A549 (cell line): ENCODE results near the gene RAB5IF. TPM values are rescaled to one million over a fixed set of nuclear protein-coding genes. Genes with fewer than 3 reads are reported as not detected.

Experiments used
- ATAC-seq, 2 experiments: fragments of 200-7000 bp in 1 of 2; fragments of >200 bp in 1 of 2; cut with Nextera tagmentation in 1 of 2; cut with Tn5 transposase in 1 of 2; 3 replicates each; pipeline versions ENCODE4 v1.8.0 to v1.9.1; 2018 to 2020; ENCODE audit warnings: mild to moderate bottlenecking in 1 of 2, moderate library complexity in 1 of 2
- CTCF ChIA-PET: fragments of 300-600 bp; sonication (Branson Sonifier 250); formaldehyde crosslinking; extraction: SDS; loops from one replicate; lab custom pipeline; 2021; ENCODE audit warnings: antibody characterized with exemption, inconsistent platforms; lab: Yijun Ruan, JAX
- POLR2A ChIA-PET: fragments of 350-600 bp; formaldehyde crosslinking; extraction: SDS; loops from one replicate; lab custom pipeline; 2021; ENCODE audit warnings: antibody characterized with exemption, inconsistent platforms; lab: Yijun Ruan, JAX
- DNase-seq, 2 experiments: peaks; one replicate each; pipeline versions ENCODE4 v3.0.0 to v3.0.0-alpha.2; 2011 to 2016; ENCODE audit warnings: low read depth in 1 of 2, low spot score in 1 of 2
- FAIRE-seq: peaks from 2 replicates; lab custom pipeline; 2011; peaks lifted over from hg19 to GRCh38; lab: Jason Lieb, UNC
- H3K27ac ChIP-seq, 2 experiments: fragments of >200 bp; sonication (Bioruptor Twin); formaldehyde crosslinking; 3 replicates each; pipeline ENCODE4 v1.5.1; 2016 to 2017
- H3K4me1 ChIP-seq: fragments of >200 bp; sonication (Bioruptor Twin); formaldehyde crosslinking; 3 replicates; pipeline ENCODE4 v1.6.1; 2016
- H3K4me2 ChIP-seq: fragments of >200 bp; sonication (Bioruptor Twin); formaldehyde crosslinking; 3 replicates; pipeline ENCODE4 v1.6.1; 2016
- H3K4me3 ChIP-seq: fragments of >200 bp; sonication (Bioruptor Twin); formaldehyde crosslinking; 3 replicates; pipeline ENCODE4 v1.5.1; 2016
- H3K9me3 ChIP-seq: fragments of >200 bp; sonication (Bioruptor Twin); formaldehyde crosslinking; 3 replicates; pipeline ENCODE4 v1.6.1; 2016
- BHLHE40 ChIP-seq: IDR thresholded peaks from 2 replicates; pipeline ENCODE4 v1.6.1; 2012; ENCODE audit warnings: low read depth, low read length, inconsistent platforms
- CBX2 ChIP-seq: fragments of 200-600 bp; sonication (generic); IDR thresholded peaks from 2 replicates; pipeline ENCODE4 v1.6.1; 2016; ENCODE audit warnings: low read depth, mild to moderate bottlenecking, borderline replicate concordance
- CHD2 ChIP-seq: fragments of 150-350 bp; IDR thresholded peaks from 2 replicates; pipeline ENCODE4 v1.6.1; 2014; ENCODE audit warnings: low read length; ENCODE audit not compliant: partially characterized antibody
- CHD4 ChIP-seq: fragments of 200-600 bp; sonication (generic); IDR thresholded peaks from 2 replicates; pipeline ENCODE4 v1.6.1; 2016; ENCODE audit warnings: antibody characterized with exemption, mild to moderate bottlenecking, borderline replicate concordance
- CTCF ChIP-seq: fragments of >200 bp; sonication (Bioruptor Twin); formaldehyde crosslinking; IDR thresholded peaks from 3 replicates; pipeline ENCODE4 v1.5.1; 2016
- EHMT2 ChIP-seq: fragments of 200-600 bp; sonication (generic); IDR thresholded peaks from 2 replicates; pipeline ENCODE4 v1.6.1; 2016; ENCODE audit warnings: antibody characterized with exemption, low read depth, mild to moderate bottlenecking, moderate library complexity
- FOSB ChIP-seq: fragments of 250-450 bp; sonication (Bioruptor Pico); IDR thresholded peaks from 2 replicates; pipeline ENCODE4 v1.5.0; 2020; ENCODE audit warnings: mild to moderate bottlenecking, moderate library complexity
- GATA3 ChIP-seq: IDR thresholded peaks from 2 replicates; pipeline ENCODE4 v1.6.1; 2012; ENCODE audit warnings: borderline replicate concordance
- HES2 ChIP-seq: fragments of >200 bp; sonication (Bioruptor Twin); formaldehyde crosslinking; IDR thresholded peaks from 2 replicates; pipeline ENCODE4 v1.6.1; 2016
- HEYL ChIP-seq: fragments of 250-450 bp; sonication (Bioruptor Pico); IDR thresholded peaks from 2 replicates; pipeline ENCODE4 v1.8.0; 2021; ENCODE audit warnings: mild to moderate bottlenecking, moderate library complexity
- HOXB5 ChIP-seq: fragments of 250-450 bp; sonication (Bioruptor Pico); IDR thresholded peaks from 2 replicates; pipeline ENCODE4 v1.5.0; 2020; ENCODE audit warnings: mild to moderate bottlenecking, moderate library complexity
- JUN ChIP-seq, 2 experiments: fragments of >200 bp; sonication (Bioruptor Twin); formaldehyde crosslinking; IDR thresholded peaks; 2 replicates in 1 of 2; 3 replicates in 1 of 2; pipeline ENCODE4 v1.6.1; 2016 to 2017
- KDM5A ChIP-seq: fragments of 200-600 bp; sonication (generic); IDR thresholded peaks from 2 replicates; pipeline ENCODE4 v1.6.1; 2016; ENCODE audit warnings: antibody characterized with exemption, mild to moderate bottlenecking
- PBX3 ChIP-seq: IDR thresholded peaks from 2 replicates; pipeline ENCODE4 v1.6.1; 2012
- POLR2A ChIP-seq: IDR thresholded peaks from 2 replicates; pipeline ENCODE4 v1.6.1; 2012; ENCODE audit warnings: mild to moderate bottlenecking, low read length
- REST ChIP-seq: fragments of 200-600 bp; sonication (generic); IDR thresholded peaks from 2 replicates; pipeline ENCODE4 v1.6.1; 2016; ENCODE audit warnings: antibody characterized with exemption, mild to moderate bottlenecking, moderate library complexity
- SMC3 ChIP-seq: fragments of >200 bp; sonication (Bioruptor Twin); formaldehyde crosslinking; IDR thresholded peaks from 3 replicates; pipeline ENCODE4 v1.6.1; 2018; ENCODE audit warnings: inconsistent platforms
- WGBS: methylation state at CpG from one replicate; pipeline ENCODE4 v1.1.6; 2017; ENCODE audit errors: missing lambda C conversion rate; 5-methylcytosine and 5-hydroxymethylcytosine counted together
- polyA plus RNA-seq, 4 experiments: library from polyadenylated mRNA; depleted of rRNA in 3 of 4; stranded (reverse); fragments of >200 nt; fragmentation: RNase III in 1 of 4; extraction: RNeasy Plus Mini Kit Qiagen cat#74134 plus additional on column Dnase treatment in 1 of 4; gene quantifications; 2 replicates in 3 of 4; 3 replicates in 1 of 4; pipeline ENCODE4 v1.2.3, GENCODE V29; 2011 to 2017

Gene RAB5IF
- polyA plus RNA-seq, 2 of the 4 experiments (the other 2 are of a cell fraction) = 246 to 345 TPM

GRCh38 chr20:36587388-36588070 lies 18.1 kb upstream of the RAB5IF start:
- Histone ChIP-seq H3K4me3 (no peak overlapping the region), H3K4me2 (no peak overlapping the region), H3K4me1 (no peaks in the 10 kb centered on the region), H3K27ac (no peak overlapping the region), H3K9me3 (no peaks in the 10 kb centered on the region)
- no peak for ATAC-seq
- no peak for FAIRE-seq
- TF ChIP-seq PBX3 (no peak), CBX2 (no peak), JUN (IDR thresholded peaks at IDR 0.05) (no peak), HES2 (no peak), POLR2A (no peak), FOSB (CRISPR knock-in tag) (no peak), HEYL (CRISPR knock-in tag) (no peak), REST (no peak), HOXB5 (CRISPR knock-in tag) (no peak), GATA3 (no peak), CHD4 (no peak), BHLHE40 (no peak)
- 81% methylated on average over 3 of the region's 3 CpGs for WGBS
- CTCF ChIA-PET = interaction anchor here (0.7 to 9.0 kb wide), 5 partner anchors 10 to 148 kb away, joined by 3 to 54 read pairs (median 3); partner anchors contain the start of gene RAB5IF
- DNase-seq = no peak
- POLR2A ChIA-PET = no interaction called here

- FAIRE-seq = no peak
- POLR2A ChIA-PET = no interaction called here
- CTCF ChIA-PET = interaction anchor here (0.6 to 9.0 kb wide), 3 partner anchors 14 to 172 kb away, joined by 3 to 54 read pairs (median 7); partner anchors contain the start of gene RAB5IF
Observed at GRCh38 chr20:36591281-36591680, 14.3 kb upstream of the RAB5IF start.

GRCh38 chr20:36591854-36592641 lies 13.5 kb upstream of the RAB5IF start:
- FAIRE-seq = no peak
- Histone ChIP-seq H3K27ac (no peak overlapping the region), H3K4me1 (no peaks in the 10 kb centered on the region), H3K9me3 (no peaks in the 10 kb centered on the region), H3K4me3 (no peak overlapping the region), H3K4me2 (no peak overlapping the region)
- ChIA-PET CTCF (interaction anchor here (0.6 to 9.0 kb wide), 5 partner anchors 13 to 173 kb away, joined by 3 to 54 read pairs (median 4); partner anchors contain the start of gene RAB5IF), POLR2A (no interaction called here)
- no peak for ATAC-seq
- TF ChIP-seq KDM5A (no peak), CTCF (peak; percentile 20; the same call in 1 of the 3 replicates)
- WGBS = 93% methylated on average over 9 of the region's 9 CpGs
- DNase-seq = no peak

More at GRCh38 chr20:36591281-36591680, 14.3 kb upstream of the RAB5IF start:
- no peak overlapping the region for H3K4me3 ChIP-seq
- no peaks in the 10 kb centered on the region for H3K9me3 ChIP-seq
- no peak for DNase-seq
- no peaks in the 10 kb centered on the region for H3K4me1 ChIP-seq
- WGBS = 98% methylated on average over 5 of the region's 5 CpGs
- H3K27ac ChIP-seq = no peak overlapping the region
- TF ChIP-seq GATA3 (no peak), CHD4 (no peak), CHD2 (no peak), EHMT2 (no peak), SMC3 (no peak), KDM5A (no peak)
- TF ChIP-seq, all 56 proteins: peak for 0
- no peak for ATAC-seq
- H3K4me2 ChIP-seq = no peak overlapping the region
